ENCODE results near the gene ZC3H18. TPM values are rescaled to one million over a fixed set of nuclear protein-coding genes. Genes with fewer than 3 reads are reported as not detected.

The ZC3H18 gene
- total RNA-seq, 1 experiment from 2014 or later = 11.8 TPM

GRCh38 chr16:88645455-88645854 is 75.3 kb downstream of the ZC3H18 start:
- TF ChIP-seq EZH2phosphoT487 (IDR thresholded peaks at IDR 0.05; ENCODE audit: borderline replicate concordance, low read length) (no peak), CTCF (conservative IDR thresholded peaks at IDR 0.05; ENCODE audit: low read depth, low read length) (no peak), EZH2 (IDR thresholded peaks at IDR 0.05; ENCODE audit: low read length, unreplicated experiment) (no peak)
- no peak overlapping the region for H2AFZ ChIP-seq (ENCODE audit: low read length)
- ChIA-PET CTCF (no interaction called here), POLR2A (ENCODE audit: unreplicated experiment) (no interaction called here)
- intact Hi-C loops (cut with micrococcal nuclease) = no loop called here
- DNase-seq (no peak), ATAC-seq (no peak)
- BruUV-seq (replicated peaks) = no TSS peak
- H3F3A ChIP-seq (ENCODE audit: low read length, unreplicated experiment) = no peaks in the 10 kb centered on the region
- H3K4me3 ChIP-seq (ENCODE audit: low read length) = no peak overlapping the region
- H3K9me3 ChIP-seq (ENCODE audit: low read length) = no peaks in the 10 kb centered on the region
- H3K36me3 ChIP-seq (ENCODE audit: low read depth, low read length) = no peaks in the 10 kb centered on the region
- H3K27ac ChIP-seq (ENCODE audit: low read length) = no peak overlapping the region
- no peaks in the 10 kb centered on the region for H3K79me2 ChIP-seq (ENCODE audit: low read length)
- H3K9me2 ChIP-seq (replicated peaks; ENCODE audit: low read length) = no peaks in the 10 kb centered on the region
- H3K4me1 ChIP-seq (ENCODE audit: insufficient read depth, low read length) = no peaks in the 10 kb centered on the region
- no peak overlapping the region for H3K9ac ChIP-seq (ENCODE audit: low read length)
- H3K4me2 ChIP-seq (ENCODE audit: low read length) = no peak overlapping the region
- no peaks in the 10 kb centered on the region for H4K20me1 ChIP-seq (ENCODE audit: low read length)
- no peaks in the 10 kb centered on the region for H3K27me3 ChIP-seq (ENCODE audit: low read length)

GRCh38 chr16:88645941-88646340 is 75.7 kb downstream of the ZC3H18 start:
- intact Hi-C loops (cut with micrococcal nuclease) = no loop called here
- no peak overlapping the region for H3K27ac ChIP-seq (ENCODE audit: low read length)
- no TSS peak for BruUV-seq (replicated peaks)

More at GRCh38 chr16:88645941-88646340, 75.7 kb downstream of the ZC3H18 start:
- no peak overlapping the region for H3K4me3 ChIP-seq (ENCODE audit: low read length)
- POLR2A ChIA-PET (ENCODE audit: unreplicated experiment) = no interaction called here
- no peak for DNase-seq
- H3K9me2 ChIP-seq (replicated peaks; ENCODE audit: low read length) = no peaks in the 10 kb centered on the region
- H3K79me2 ChIP-seq (ENCODE audit: low read length) = no peaks in the 10 kb centered on the region
- no peak overlapping the region for H2AFZ ChIP-seq (ENCODE audit: low read length)
- no peaks in the 10 kb centered on the region for H3K4me1 ChIP-seq (ENCODE audit: insufficient read depth, low read length)
- CTCF ChIA-PET = no interaction called here
- H3F3A ChIP-seq (ENCODE audit: low read length, unreplicated experiment) = no peaks in the 10 kb centered on the region
- H3K9me3 ChIP-seq (ENCODE audit: low read length) = no peaks in the 10 kb centered on the region
- no peak for ATAC-seq
- no peak overlapping the region for H3K4me2 ChIP-seq (ENCODE audit: low read length)
- H4K20me1 ChIP-seq (ENCODE audit: low read length) = no peaks in the 10 kb centered on the region
- no peaks in the 10 kb centered on the region for H3K27me3 ChIP-seq (ENCODE audit: low read length)
- H3K36me3 ChIP-seq (ENCODE audit: low read depth, low read length) = no peaks in the 10 kb centered on the region
- no peak for TF ChIP-seq EZH2phosphoT487 (IDR thresholded peaks at IDR 0.05; ENCODE audit: borderline replicate concordance, low read length)
- TF ChIP-seq EZH2 (IDR thresholded peaks at IDR 0.05; ENCODE audit: low read length, unreplicated experiment) = no peak
- TF ChIP-seq CTCF (conservative IDR thresholded peaks at IDR 0.05; ENCODE audit: low read depth, low read length) = no peak
- H3K9ac ChIP-seq (ENCODE audit: low read length) = no peak overlapping the region
